ENCODE results near the gene ZNF141. TPM values are rescaled to one million over a fixed set of nuclear protein-coding genes. Genes with fewer than 3 reads are reported as not detected.
"Not testable (repeated sequence)": the region's sequence is repeated elsewhere in the genome, so short reads cannot be mapped to it uniquely, and the experiment has no call there.

The ZNF141 gene
- 5.2 and 10.1 TPM in 2 replicates for total RNA-seq

GRCh38 chr4:337143-337931 lies at the start of gene ZNF141:
Gene ZNF141 (plus strand): TSS chr4:337814. CDS start chr4:337984, 170 bp downstream.
- peak; percentile 98 for DNase-seq (ENCODE audit: low read depth in 2 of 2)

- peak in 1 of 2 donors; percentile 41 for DNase-seq (ENCODE audit: low read depth in 2 of 2)
Observed at GRCh38 chr4:288891-289290, 48.7 kb upstream of the ZNF141 start.

- DNase-seq (ENCODE audit: low read depth in 2 of 2) = no peak
Observed at GRCh38 chr4:294732-295131, 42.9 kb upstream of the ZNF141 start.

GRCh38 chr4:302381-302780 lies 35.2 kb upstream of the ZNF141 start:
- no peak for DNase-seq (ENCODE audit: low read depth in 2 of 2)

GRCh38 chr4:304516-304915 lies 33.1 kb upstream of the ZNF141 start:
- not testable (repeated sequence) for DNase-seq (ENCODE audit: low read depth in 2 of 2)

- DNase-seq (ENCODE audit: low read depth in 2 of 2) = peak; percentile 67 to 72
Observed at GRCh38 chr4:304969-305680, 32.5 kb upstream of the ZNF141 start, which contains the start of gene ZNF732. Gene ZNF732 (minus strand): TSS chr4:305474. CDS start chr4:305310, 164 bp downstream.

- no peak for DNase-seq (ENCODE audit: low read depth in 2 of 2)
Observed at GRCh38 chr4:306551-306961, 31.1 kb upstream of the ZNF141 start.

GRCh38 chr4:309807-310206 lies 27.8 kb upstream of the ZNF141 start:
- no peak for DNase-seq (ENCODE audit: low read depth in 2 of 2)

GRCh38 chr4:314296-314903 lies 23.2 kb upstream of the ZNF141 start:
- DNase-seq (ENCODE audit: low read depth in 2 of 2) = no peak

- DNase-seq (ENCODE audit: low read depth in 2 of 2) = no peak
Observed at GRCh38 chr4:328729-329128, 8.9 kb upstream of the ZNF141 start.

- DNase-seq (ENCODE audit: low read depth in 2 of 2) = peak in 1 of 2 donors; percentile 6
Observed at GRCh38 chr4:335515-335914, 2.1 kb upstream of the ZNF141 start.

GRCh38 chr4:336099-336892 lies 1.3 kb upstream of the ZNF141 start:
- DNase-seq (ENCODE audit: low read depth in 2 of 2) = peak in 1 of 2 donors; percentile 20

GRCh38 chr4:336893-337142 lies 796 bp upstream of the ZNF141 start:
- no peak for DNase-seq (ENCODE audit: low read depth in 2 of 2)

- peak in 1 of 2 donors; percentile 51 for DNase-seq (ENCODE audit: low read depth in 2 of 2)
Observed at GRCh38 chr4:337932-338758, 531 bp downstream of the ZNF141 start.

- no peak for DNase-seq (ENCODE audit: low read depth in 2 of 2)
Observed at GRCh38 chr4:338759-339097, 1.1 kb downstream of the ZNF141 start.

- no peak for DNase-seq (ENCODE audit: low read depth in 2 of 2)
Observed at GRCh38 chr4:340011-340410, 2.4 kb downstream of the ZNF141 start.

GRCh38 chr4:373062-373839 lies 35.6 kb downstream of the ZNF141 start:
- DNase-seq (ENCODE audit: low read depth in 2 of 2) = no peak

- no peak for DNase-seq (ENCODE audit: low read depth in 2 of 2)
Observed at GRCh38 chr4:374298-375160, 36.9 kb downstream of the ZNF141 start.

- no peak for DNase-seq (ENCODE audit: low read depth in 2 of 2)
Observed at GRCh38 chr4:384311-385010, 46.8 kb downstream of the ZNF141 start.
